ENCODE measurements around the gene ZSCAN31. TPM values are rescaled to one million over a fixed set of nuclear protein-coding genes. Genes with fewer than 3 reads are reported as not detected.

The ZSCAN31 gene
- total RNA-seq, 4 donors from 2014 or later: 3.5 to 63.8 (median 31.5) TPM

DNA sequence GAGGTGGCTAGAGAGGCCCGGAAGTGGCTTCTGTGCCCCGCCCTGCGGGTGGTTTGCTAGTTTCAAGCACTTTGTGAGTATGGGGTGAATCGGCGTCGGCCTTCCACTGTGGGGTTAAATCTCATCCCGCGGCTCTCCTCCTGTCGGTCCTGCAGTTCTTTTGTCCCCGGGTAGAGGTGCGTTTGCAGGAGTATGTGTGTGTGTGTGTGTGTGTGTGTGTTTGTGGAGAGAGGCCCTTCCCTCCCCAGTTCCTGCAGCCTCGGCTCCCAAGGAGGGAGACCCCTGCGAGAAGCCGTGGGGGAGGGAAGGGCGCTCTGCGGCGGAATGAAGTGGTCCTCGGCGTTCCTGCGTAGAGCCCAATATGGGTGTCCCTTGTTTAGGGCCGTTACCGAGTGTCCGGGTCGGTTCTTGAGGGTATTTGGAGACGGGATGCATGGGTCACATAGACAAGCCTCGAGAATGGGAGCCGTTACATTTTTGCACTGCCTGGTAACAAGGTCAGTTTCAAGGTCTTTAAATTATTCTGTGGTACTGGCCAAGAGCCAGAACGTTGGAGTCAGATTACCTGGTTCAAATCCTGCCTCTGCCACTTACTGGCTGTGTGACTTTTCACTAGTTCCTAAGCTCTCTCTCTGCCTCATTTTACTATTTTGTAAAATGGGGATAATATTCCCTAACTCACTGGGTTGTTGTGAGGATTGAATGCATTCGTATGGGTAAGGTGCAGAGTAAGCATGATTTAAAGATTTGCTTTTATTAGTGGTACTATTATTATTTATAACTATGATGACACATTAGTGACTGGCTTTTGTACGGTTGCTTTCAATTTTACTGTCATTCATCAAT, 14.2 kb upstream of the ZSCAN31 start, which contains the start of gene ZKSCAN3:
Gene ZKSCAN3 (plus strand): TSS at position 56 of the 846 bp plus-strand sequence. CDS start 9,640 bp downstream, outside the sequence.
- peak within 1 kb of the TSS; percentile 84 to 87 for H3K27ac ChIP-seq
- peak in 1 of 2 donors; percentile 34 for TF ChIP-seq POLR2A (IDR thresholded peaks at IDR 0.05)
- TF ChIP-seq, protein P1, sequence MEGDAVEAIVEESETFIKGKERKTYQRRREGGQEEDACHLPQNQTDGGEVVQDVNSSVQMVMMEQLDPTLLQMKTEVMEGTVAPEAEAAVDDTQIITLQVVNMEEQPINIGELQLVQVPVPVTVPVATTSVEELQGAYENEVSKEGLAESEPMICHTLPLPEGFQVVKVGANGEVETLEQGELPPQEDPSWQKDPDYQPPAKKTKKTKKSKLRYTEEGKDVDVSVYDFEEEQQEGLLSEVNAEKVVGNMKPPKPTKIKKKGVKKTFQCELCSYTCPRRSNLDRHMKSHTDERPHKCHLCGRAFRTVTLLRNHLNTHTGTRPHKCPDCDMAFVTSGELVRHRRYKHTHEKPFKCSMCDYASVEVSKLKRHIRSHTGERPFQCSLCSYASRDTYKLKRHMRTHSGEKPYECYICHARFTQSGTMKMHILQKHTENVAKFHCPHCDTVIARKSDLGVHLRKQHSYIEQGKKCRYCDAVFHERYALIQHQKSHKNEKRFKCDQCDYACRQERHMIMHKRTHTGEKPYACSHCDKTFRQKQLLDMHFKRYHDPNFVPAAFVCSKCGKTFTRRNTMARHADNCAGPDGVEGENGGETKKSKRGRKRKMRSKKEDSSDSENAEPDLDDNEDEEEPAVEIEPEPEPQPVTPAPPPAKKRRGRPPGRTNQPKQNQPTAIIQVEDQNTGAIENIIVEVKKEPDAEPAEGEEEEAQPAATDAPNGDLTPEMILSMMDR (IDR thresholded peaks at IDR 0.05): no peak
- DNase-seq: peak; percentile 78 to 82
- intact Hi-C loops (cut with DNase I; ENCODE audit: low total_unique reads): loop anchor here (10.0 kb wide), 1 partner anchor 215 kb away; no protein-coding TSS in a partner anchor
- H3K27me3 ChIP-seq: no peaks in the 10 kb centered on the region
- H3K4me1 ChIP-seq: peaks cover 0 to 5% of the 10 kb centered on the region in 2 donors
- peak within 1 kb of the TSS; percentile 67 to 77 for H3K4me3 ChIP-seq
- H3K9me3 ChIP-seq: no peaks in the 10 kb centered on the region
- no peaks in the 10 kb centered on the region for H3K36me3 ChIP-seq

DNA sequence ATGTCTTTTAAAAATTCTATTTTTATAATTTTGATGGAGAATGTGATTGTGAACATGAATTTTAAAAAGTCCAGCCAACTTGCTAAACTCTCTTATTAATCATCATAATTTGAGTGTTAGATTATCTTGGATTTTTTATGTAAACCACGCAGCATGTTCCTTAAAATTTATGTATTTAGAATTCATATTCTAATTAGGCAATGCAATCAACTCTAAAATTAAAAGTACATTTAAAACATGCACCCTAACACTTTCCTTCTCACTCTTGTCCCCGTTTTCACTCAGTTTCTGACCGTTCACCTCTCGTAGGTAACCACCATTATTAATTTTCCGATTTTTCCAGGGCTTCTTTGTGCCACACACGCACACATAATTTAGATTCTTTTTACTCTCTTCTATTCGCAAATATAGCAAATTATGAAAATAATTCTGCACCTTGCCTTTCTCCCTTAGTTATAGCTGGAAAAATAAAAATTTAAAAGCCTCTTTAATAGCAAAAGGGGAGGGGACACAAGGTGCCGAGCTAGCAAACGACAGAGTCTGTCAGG, 13.5 kb upstream of the ZSCAN31 start:
- no peak for DNase-seq
- no peaks in the 10 kb centered on the region for H3K36me3 ChIP-seq
- peak overlapping the region; percentile 84 to 87 for H3K27ac ChIP-seq
- no peaks in the 10 kb centered on the region for H3K9me3 ChIP-seq
- H3K4me1 ChIP-seq: peaks cover 0 to 5% of the 10 kb centered on the region in 2 donors
- H3K27me3 ChIP-seq: no peaks in the 10 kb centered on the region
- H3K4me3 ChIP-seq: peak overlapping the region; percentile 67 to 77
- intact Hi-C loops (cut with DNase I; ENCODE audit: low total_unique reads): no loop called here
- no peak for TF ChIP-seq POLR2A (IDR thresholded peaks at IDR 0.05)
- TF ChIP-seq, protein P1 (IDR thresholded peaks at IDR 0.05): no peak

DNA sequence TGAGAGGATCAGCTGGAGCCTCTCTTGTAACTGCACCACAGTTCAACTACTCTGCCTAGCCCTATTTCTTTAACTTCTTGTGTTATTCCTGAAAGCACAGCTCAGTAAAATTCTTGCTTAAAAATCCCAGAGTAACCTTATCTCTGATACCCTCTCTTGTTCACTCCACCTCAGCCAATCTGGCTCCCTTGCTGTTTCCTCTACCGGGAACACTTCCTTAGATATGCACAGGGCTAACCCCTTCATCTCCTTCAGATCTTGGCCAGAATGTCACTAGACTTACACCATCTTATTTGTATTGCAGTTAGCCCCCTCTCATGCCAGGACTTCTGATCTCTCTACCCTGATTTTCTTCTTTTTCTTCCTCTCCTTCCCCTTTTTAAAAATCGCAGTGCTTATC, 11.2 kb upstream of the ZSCAN31 start:
- no peak for TF ChIP-seq POLR2A (IDR thresholded peaks at IDR 0.05)
- Histone ChIP-seq H3K4me1 (peaks cover 0 to 5% of the 10 kb centered on the region in 2 donors), H3K4me3 (no peak overlapping the region), H3K27ac (no peak overlapping the region), H3K27me3 (no peaks in the 10 kb centered on the region), H3K9me3 (no peaks in the 10 kb centered on the region), H3K36me3 (no peaks in the 10 kb centered on the region)
- intact Hi-C loops (cut with DNase I; ENCODE audit: low total_unique reads): no loop called here
- no peak for DNase-seq

DNA sequence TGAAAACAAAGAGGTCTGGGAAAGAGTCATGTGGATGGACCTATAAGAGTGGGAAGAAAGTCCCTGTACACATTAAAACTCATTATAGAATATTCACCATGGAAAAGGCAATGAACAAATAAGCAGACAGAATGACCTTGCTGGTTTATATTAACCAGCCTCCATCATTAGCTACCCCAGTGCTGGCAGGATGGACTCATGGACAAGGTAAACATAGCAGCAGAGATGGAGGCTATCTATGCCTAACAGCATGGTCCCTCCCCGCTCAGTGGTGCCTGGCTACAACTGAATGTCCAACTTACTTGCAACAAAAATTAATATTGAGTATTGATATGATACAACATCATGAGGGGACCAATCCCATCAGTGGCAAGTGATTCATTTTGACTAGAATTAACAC, 9.3 kb upstream of the ZSCAN31 start:
- no peak overlapping the region for H3K27ac ChIP-seq
- TF ChIP-seq, protein P1 (IDR thresholded peaks at IDR 0.05): no peak
- TF ChIP-seq POLR2A (IDR thresholded peaks at IDR 0.05): no peak
- H3K4me3 ChIP-seq: no peak overlapping the region
- intact Hi-C loops (cut with DNase I; ENCODE audit: low total_unique reads): no loop called here
- H3K9me3 ChIP-seq: no peaks in the 10 kb centered on the region
- no peaks in the 10 kb centered on the region for H3K27me3 ChIP-seq
- DNase-seq: no peak
- H3K4me1 ChIP-seq: no peaks in the 10 kb centered on the region
- no peaks in the 10 kb centered on the region for H3K36me3 ChIP-seq

DNA sequence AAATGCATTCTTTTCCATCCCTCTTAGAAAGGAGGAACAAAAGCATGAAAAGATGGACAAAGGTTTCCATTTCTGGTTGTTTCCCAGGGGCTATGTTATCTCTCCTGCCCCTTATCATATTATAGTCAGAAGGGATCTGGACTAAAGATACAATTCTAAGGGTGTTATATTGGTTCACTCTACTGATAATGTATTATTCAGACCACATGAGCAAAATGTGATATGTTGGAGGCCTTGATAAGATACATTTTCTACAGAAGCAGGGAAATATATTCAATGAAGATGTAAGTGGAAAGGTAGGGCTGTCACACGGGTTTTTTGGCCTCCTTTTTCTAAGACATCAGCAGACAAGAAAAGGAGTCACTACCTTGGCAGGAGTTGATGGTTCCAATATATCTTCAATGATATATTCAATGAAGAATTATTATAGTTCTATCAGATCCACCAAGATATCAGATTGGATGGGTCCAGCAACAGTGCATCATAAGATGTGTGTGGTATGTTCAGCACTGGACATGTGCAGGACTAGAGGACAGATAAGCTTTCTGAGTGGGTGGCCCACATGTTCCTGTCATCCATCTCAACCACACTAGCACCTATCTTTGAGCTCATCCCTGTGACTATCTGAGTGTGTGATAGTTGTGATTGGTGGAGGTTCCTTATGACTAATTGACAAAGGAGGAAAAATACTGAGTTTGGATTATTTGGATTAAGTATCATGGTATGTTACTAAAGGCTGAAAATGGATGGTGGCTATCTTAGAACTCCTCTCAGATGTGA, 8.1 kb upstream of the ZSCAN31 start:
- no peaks in the 10 kb centered on the region for H3K27me3 ChIP-seq
- TF ChIP-seq, protein P1 (IDR thresholded peaks at IDR 0.05): no peak
- no peak for TF ChIP-seq POLR2A (IDR thresholded peaks at IDR 0.05)
- H3K4me1 ChIP-seq: no peaks in the 10 kb centered on the region
- no peak overlapping the region for H3K27ac ChIP-seq
- intact Hi-C loops (cut with DNase I; ENCODE audit: low total_unique reads): no loop called here
- no peak overlapping the region for H3K4me3 ChIP-seq
- H3K9me3 ChIP-seq: no peaks in the 10 kb centered on the region
- H3K36me3 ChIP-seq: no peaks in the 10 kb centered on the region
- DNase-seq: no peak

Measured in uterus (tissue), 4 donors.